Thoracic aorta (tissue), 2 donors: ENCODE results near the gene ELMO3. TPM values are rescaled to one million over a fixed set of nuclear protein-coding genes. Genes with fewer than 3 reads are reported as not detected.

Experiments used
- ATAC-seq: fragments of 150-250 bp; one replicate; pipeline ENCODE4 v1.8.0; 2017; ENCODE audit warnings: low read depth; ENCODE audit not compliant: insufficient number of reproducible peaks, low FRiP score
- DNase-seq: peaks from one replicate; pipeline ENCODE4 v3.0.0-alpha.2; 2020; ENCODE audit warnings: low spot score
- H3K27ac ChIP-seq, 2 donors: fragments of 200-600 bp; sonication (generic); 1 replicate in 1 of 2; 2 replicates in 1 of 2; pipeline ENCODE4 v1.5.1; 2016; ENCODE audit warnings: mild to moderate bottlenecking in 2 of 2, moderate library complexity in 2 of 2
- H3K27me3 ChIP-seq: fragments of 200-600 bp; sonication (generic); replicated peaks from 2 replicates; pipeline ENCODE4 v1.6.0; 2016; ENCODE audit warnings: mild to moderate bottlenecking; ENCODE audit not compliant: insufficient read depth
- H3K36me3 ChIP-seq: fragments of 200-600 bp; sonication (generic); one replicate; pipeline ENCODE4 v1.5.1; 2016
- H3K4me1 ChIP-seq, 2 donors: fragments of 200-600 bp; sonication (generic); 1 replicate in 1 of 2; 2 replicates in 1 of 2; pipeline versions ENCODE4 v1.5.1 to v1.6.0; 2016; ENCODE audit warnings: low read depth in 2 of 2, mild to moderate bottlenecking in 1 of 2; ENCODE audit not compliant: control insufficient read depth in 1 of 2
- H3K4me3 ChIP-seq: fragments of 200-600 bp; sonication (generic); 2 replicates; pipeline ENCODE4 v1.5.1; 2016; ENCODE audit warnings: mild to moderate bottlenecking
- H3K9me3 ChIP-seq: fragments of 200-600 bp; sonication (generic); 2 replicates; pipeline ENCODE4 v1.5.1; 2016
- total RNA-seq, 2 donors: library from RNA; depleted of rRNA; stranded (reverse); fragments of >200 nt; gene quantifications; one replicate each; pipeline versions ENCODE4 v1.1.0 to v1.2.3, GENCODE V29; 2016
- TF ChIP-seq, protein P1 (sequence below): fragments of 200-600 bp; sonication (generic); IDR thresholded peaks from one replicate; pipeline ENCODE4 v1.5.1; 2019; ENCODE audit warnings: antibody characterized with exemption

The ELMO3 gene
- total RNA-seq, 2 donors from 2014 or later, result 1.4 TPM

DNA sequence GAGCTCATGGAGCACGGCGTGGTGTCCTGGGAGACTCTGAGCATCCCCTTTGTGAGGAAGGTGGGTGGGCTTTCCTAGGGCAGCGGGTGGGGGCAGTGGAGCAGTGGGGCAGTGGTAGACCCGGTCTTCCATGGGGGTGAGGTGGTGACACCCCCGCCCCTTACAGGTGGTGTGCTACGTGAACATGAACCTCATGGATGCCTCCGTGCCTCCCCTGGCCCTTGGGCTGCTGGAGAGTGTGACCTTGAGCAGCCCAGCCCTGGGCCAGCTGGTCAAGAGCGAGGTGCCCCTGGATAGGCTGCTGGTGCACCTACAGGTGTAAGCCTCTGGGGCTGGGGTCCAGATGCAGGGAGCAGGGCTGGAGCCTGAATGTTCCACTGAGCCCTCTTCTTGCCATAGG, 1.6 kb downstream of the ELMO3 start:
- no peak for ATAC-seq
- no peak for DNase-seq
- no peaks in the 10 kb centered on the region for H3K27me3 ChIP-seq
- H3K27ac ChIP-seq, result no peak overlapping the region
- H3K4me1 ChIP-seq, result peaks cover 0 to 10% of the 10 kb centered on the region in 2 donors
- H3K4me3 ChIP-seq, result no peak overlapping the region
- TF ChIP-seq, protein P1, sequence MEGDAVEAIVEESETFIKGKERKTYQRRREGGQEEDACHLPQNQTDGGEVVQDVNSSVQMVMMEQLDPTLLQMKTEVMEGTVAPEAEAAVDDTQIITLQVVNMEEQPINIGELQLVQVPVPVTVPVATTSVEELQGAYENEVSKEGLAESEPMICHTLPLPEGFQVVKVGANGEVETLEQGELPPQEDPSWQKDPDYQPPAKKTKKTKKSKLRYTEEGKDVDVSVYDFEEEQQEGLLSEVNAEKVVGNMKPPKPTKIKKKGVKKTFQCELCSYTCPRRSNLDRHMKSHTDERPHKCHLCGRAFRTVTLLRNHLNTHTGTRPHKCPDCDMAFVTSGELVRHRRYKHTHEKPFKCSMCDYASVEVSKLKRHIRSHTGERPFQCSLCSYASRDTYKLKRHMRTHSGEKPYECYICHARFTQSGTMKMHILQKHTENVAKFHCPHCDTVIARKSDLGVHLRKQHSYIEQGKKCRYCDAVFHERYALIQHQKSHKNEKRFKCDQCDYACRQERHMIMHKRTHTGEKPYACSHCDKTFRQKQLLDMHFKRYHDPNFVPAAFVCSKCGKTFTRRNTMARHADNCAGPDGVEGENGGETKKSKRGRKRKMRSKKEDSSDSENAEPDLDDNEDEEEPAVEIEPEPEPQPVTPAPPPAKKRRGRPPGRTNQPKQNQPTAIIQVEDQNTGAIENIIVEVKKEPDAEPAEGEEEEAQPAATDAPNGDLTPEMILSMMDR, result no peak
- H3K9me3 ChIP-seq, result no peaks in the 10 kb centered on the region
- H3K36me3 ChIP-seq, result peaks cover 39% of the 10 kb centered on the region

DNA sequence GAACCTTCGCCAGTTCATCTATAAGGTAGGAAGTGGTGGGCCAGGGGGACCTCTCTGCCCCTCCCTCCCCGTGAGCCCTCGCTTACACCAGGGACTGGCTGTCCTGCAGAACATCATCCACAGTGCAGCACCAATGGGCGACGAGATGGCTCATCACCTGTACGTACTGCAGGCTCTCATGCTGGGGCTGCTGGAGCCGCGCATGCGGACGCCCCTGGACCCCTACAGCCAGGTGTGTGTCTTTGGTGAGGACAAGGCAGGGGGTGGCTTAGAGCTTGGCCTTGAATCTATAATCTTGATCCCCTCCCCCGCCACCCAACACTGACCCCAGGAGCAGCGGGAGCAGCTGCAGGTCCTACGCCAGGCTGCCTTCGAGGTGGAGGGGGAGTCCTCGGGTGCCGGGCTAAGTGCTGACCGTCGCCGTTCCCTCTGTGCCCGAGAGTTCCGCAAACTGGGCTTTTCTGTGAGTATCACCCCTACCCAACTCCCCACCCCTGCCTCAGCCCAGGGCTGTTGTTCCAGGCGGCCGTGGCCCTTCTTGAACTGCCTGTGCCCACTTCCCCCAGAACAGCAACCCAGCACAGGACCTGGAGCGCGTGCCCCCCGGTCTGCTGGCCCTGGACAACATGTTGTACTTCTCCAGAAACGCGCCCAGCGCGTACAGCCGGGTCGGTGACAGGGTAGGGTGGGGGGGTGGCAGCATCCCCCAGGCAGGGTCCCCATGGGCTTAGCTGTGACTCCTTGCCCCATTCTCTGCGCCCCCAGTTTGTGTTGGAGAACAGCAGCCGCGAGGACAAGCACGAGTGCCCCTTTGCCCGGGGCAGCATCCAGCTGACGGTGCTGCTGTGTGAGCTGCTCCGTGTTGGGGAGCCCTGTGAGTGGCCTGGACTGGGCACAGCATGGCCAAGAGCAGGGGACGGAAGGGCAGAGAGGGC, 2.7 kb downstream of the ELMO3 start:
- no peak for DNase-seq
- no peak overlapping the region for H3K4me3 ChIP-seq
- H3K4me1 ChIP-seq, result peaks cover 0 to 10% of the 10 kb centered on the region in 2 donors
- H3K27me3 ChIP-seq, result no peaks in the 10 kb centered on the region
- ATAC-seq, result no peak
- no peak overlapping the region for H3K27ac ChIP-seq
- TF ChIP-seq, protein P1, result no peak
- peaks cover 27% of the 10 kb centered on the region for H3K36me3 ChIP-seq
- H3K9me3 ChIP-seq, result no peaks in the 10 kb centered on the region

DNA sequence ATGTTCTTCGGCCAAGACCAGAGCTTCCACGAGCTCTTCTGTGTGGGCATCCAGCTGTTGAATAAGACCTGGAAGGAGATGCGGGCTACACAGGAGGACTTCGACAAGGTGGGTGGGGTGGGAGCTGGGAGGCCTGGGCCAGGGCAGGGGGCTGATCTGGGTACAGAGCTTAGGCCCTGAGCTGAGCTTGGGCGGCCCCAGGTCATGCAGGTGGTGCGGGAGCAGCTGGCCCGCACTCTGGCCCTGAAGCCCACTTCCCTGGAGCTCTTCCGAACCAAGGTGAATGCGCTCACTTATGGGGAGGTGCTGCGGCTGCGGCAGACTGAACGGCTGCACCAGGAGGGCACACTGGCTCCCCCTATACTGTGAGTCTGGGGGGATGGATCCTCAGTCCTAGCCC, 3.5 kb downstream of the ELMO3 start:
- no peaks in the 10 kb centered on the region for H3K9me3 ChIP-seq
- H3K4me1 ChIP-seq, result peaks cover 0 to 10% of the 10 kb centered on the region in 2 donors
- peaks cover 20% of the 10 kb centered on the region for H3K36me3 ChIP-seq
- ATAC-seq (no peak), DNase-seq (no peak)
- no peaks in the 10 kb centered on the region for H3K27me3 ChIP-seq
- TF ChIP-seq, protein P1, result no peak
- H3K4me3 ChIP-seq, result no peak overlapping the region
- H3K27ac ChIP-seq, result no peak overlapping the region

DNA sequence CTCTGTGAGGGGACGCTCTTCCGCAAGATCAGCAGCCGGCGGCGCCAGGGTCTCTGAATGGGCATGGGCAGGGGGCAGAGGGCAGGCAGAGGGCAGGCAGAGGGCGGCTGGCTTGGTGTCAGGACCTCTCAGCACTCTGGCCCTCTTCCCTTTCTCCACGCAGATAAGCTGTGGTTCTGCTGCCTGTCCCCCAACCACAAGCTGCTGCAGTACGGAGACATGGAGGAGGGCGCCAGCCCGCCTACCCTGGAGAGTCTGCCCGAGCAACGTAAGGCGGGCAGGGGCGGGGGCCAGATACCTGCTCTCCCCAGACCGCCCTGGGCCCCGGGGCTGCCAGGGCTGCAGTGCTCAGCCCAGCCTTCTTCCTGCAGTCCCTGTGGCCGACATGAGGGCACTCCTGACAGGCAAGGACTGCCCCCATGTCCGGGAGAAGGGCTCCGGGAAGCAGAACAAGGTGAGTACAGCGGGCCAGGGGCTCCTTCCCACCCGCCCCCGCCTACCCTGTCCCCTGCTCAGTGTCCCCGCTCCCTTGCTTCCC, 4.1 kb downstream of the ELMO3 start:
- DNase-seq (no peak), ATAC-seq (no peak)
- Histone ChIP-seq H3K36me3 (peaks cover 17% of the 10 kb centered on the region), H3K27me3 (no peaks in the 10 kb centered on the region), H3K9me3 (no peaks in the 10 kb centered on the region), H3K27ac (no peak overlapping the region), H3K4me3 (no peak overlapping the region), H3K4me1 (peaks cover 0 to 5% of the 10 kb centered on the region in 2 donors)
- TF ChIP-seq, protein P1, result no peak

DNA sequence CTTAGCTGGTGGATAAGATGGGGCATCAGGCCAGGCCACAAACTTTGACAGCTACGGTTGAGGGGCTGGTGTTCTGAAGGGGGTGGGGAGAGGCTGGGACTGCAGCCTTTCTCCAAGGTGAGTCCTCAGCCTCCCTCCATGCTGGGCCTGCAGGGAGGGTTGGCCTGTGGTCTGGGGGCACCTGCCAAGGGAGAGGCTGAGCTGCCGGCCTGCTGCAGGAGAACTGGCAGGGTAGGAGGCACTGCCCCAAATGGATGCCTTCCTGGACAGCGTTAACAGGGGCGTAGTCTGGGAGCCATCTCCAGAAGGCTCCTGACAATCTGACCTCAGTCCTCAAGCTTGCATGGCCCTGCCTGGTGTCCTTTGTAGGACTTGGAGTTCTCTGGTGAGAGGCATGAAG, 5.1 kb downstream of the ELMO3 start:
- Histone ChIP-seq H3K27me3 (no peaks in the 10 kb centered on the region), H3K27ac (no peak overlapping the region), H3K4me1 (no peaks in the 10 kb centered on the region), H3K4me3 (no peak overlapping the region), H3K36me3 (peaks cover 17% of the 10 kb centered on the region), H3K9me3 (no peaks in the 10 kb centered on the region)
- no peak for DNase-seq
- TF ChIP-seq, protein P1, result no peak
- ATAC-seq, result no peak
